Coronary artery (tissue), 2 donors: ENCODE data around the gene PLSCR1.
A peak's percentile ranks its signal among the peaks of the same experiment; 100 is the strongest.

ENCODE experiments used
- DNase-seq: peaks from one replicate; pipeline ENCODE4 v3.0.0-alpha.2; 2017; ENCODE audit warnings: low spot score
- H3K27ac ChIP-seq, 2 donors: fragments of 200-600 bp; sonication (generic); one replicate each; pipeline ENCODE4 v1.5.1; 2016 to 2019
- H3K4me3 ChIP-seq: fragments of 200-600 bp; sonication (generic); 2 replicates; pipeline ENCODE4 v1.5.1; 2016; ENCODE audit warnings: mild to moderate bottlenecking, moderate library complexity
- CTCF ChIP-seq: fragments of 200-600 bp; sonication (generic); IDR thresholded peaks from one replicate; pipeline ENCODE4 v1.5.1; 2019; ENCODE audit warnings: antibody characterized with exemption

Gene PLSCR1

GRCh38 chr3:146468234-146468633 is 76.2 kb downstream of the PLSCR1 start:
- DNase-seq = no peak
- Histone ChIP-seq H3K4me3 (peak overlapping the region; percentile 77), H3K27ac (no peak overlapping the region)
- TF ChIP-seq CTCF = no peak

GRCh38 chr3:146466604-146467003 is 77.8 kb downstream of the PLSCR1 start:
- DNase-seq = no peak
- Histone ChIP-seq H3K27ac (no peak overlapping the region), H3K4me3 (no peak overlapping the region)
- TF ChIP-seq CTCF = no peak

GRCh38 chr3:146465693-146466465 is 78.5 kb downstream of the PLSCR1 start:
- no peak for TF ChIP-seq CTCF
- H3K27ac ChIP-seq = no peak overlapping the region
- no peak for DNase-seq
- no peak overlapping the region for H3K4me3 ChIP-seq
